IMR-90 (cell line): ENCODE data around the gene NUPR1. TPM values are rescaled to one million over a fixed set of nuclear protein-coding genes. Genes with fewer than 3 reads are reported as not detected.

Experiments used
- ATAC-seq: fragments of 200-7000 bp; cut with Tn5 transposase; 2 replicates; pipeline ENCODE4 v1.9.1; 2020; ENCODE audit warnings: low read depth, mild to moderate bottlenecking, moderate library complexity
- BruUV-seq: library from RNA; stranded (reverse); fragments of 400-500 nt; replicated peaks from 2 replicates; lab custom pipeline; 2021; lab: Mats Ljungman, UMichigan
- CTCF ChIA-PET: fragments of 300-600 bp; formaldehyde crosslinking; extraction: SDS; loops from one replicate; lab custom pipeline; 2021; ENCODE audit warnings: antibody characterized with exemption; lab: Yijun Ruan, JAX
- POLR2A ChIA-PET: fragments of 300-600 bp; sonication (Branson Sonifier 250); formaldehyde crosslinking; loops from one replicate; lab custom pipeline; 2022; ENCODE audit warnings: antibody characterized with exemption; ENCODE audit not compliant: unreplicated experiment; lab: Charles Lee
- DNase-seq: peaks from one replicate; pipeline ENCODE4 v3.0.0; 2013
- H2AFZ ChIP-seq: replicated peaks from 2 replicates; pipeline ENCODE3; 2013; ENCODE audit warnings: low read length, mild to moderate bottlenecking; ENCODE audit not compliant: poor library complexity
- H2AK5ac ChIP-seq: 2 replicates; pipeline ENCODE4 v1.6.1; 2013; ENCODE audit warnings: low read depth, low read length, inconsistent platforms
- H2AK9ac ChIP-seq: replicated peaks from 2 replicates; pipeline ENCODE3; 2013; ENCODE audit warnings: mild to moderate bottlenecking, low read depth, low read length, moderate library complexity; ENCODE audit not compliant: poor library complexity
- H2BK120ac ChIP-seq: 2 replicates; pipeline ENCODE4 v1.6.1; 2013; ENCODE audit warnings: low read depth, low read length, inconsistent platforms
- H2BK15ac ChIP-seq: 3 replicates; pipeline ENCODE4 v1.6.1; 2013; ENCODE audit warnings: low read depth, low read length, inconsistent platforms
- H2BK20ac ChIP-seq: 2 replicates; pipeline ENCODE4 v1.6.1; 2013; ENCODE audit warnings: low read depth, mild to moderate bottlenecking, inconsistent platforms, low read length, moderate library complexity
- H2BK5ac ChIP-seq: 2 replicates; pipeline ENCODE4 v1.6.1; 2013; ENCODE audit warnings: mild to moderate bottlenecking, low read depth, low read length, inconsistent platforms; ENCODE audit not compliant: poor library complexity, severe bottlenecking
- H3K14ac ChIP-seq: replicated peaks from 2 replicates; pipeline ENCODE4 v1.6.1; 2013; ENCODE audit warnings: low read depth, low read length, inconsistent platforms
- H3K18ac ChIP-seq: 2 replicates; pipeline ENCODE4 v1.6.1; 2013; ENCODE audit warnings: low read depth, low read length, control low read depth
- H3K23ac ChIP-seq: 2 replicates; pipeline ENCODE4 v1.6.1; 2013; ENCODE audit warnings: low read depth, low read length, inconsistent platforms
- H3K27ac ChIP-seq: 2 replicates; pipeline ENCODE4 v1.5.1; 2013; ENCODE audit warnings: mild to moderate bottlenecking, control low read depth, low read length; ENCODE audit not compliant: insufficient read depth
- H3K27me3 ChIP-seq: 2 replicates; pipeline ENCODE4 v1.6.1; 2013; ENCODE audit warnings: low read length; ENCODE audit not compliant: control insufficient read depth, insufficient read depth
- H3K36me3 ChIP-seq: 2 replicates; pipeline ENCODE4 v1.6.1; 2013; ENCODE audit warnings: low read length, mixed read lengths; ENCODE audit not compliant: control insufficient read depth, insufficient read depth
- H3K4ac ChIP-seq: 2 replicates; pipeline ENCODE4 v1.6.1; 2013; ENCODE audit warnings: low read depth, low read length, inconsistent platforms
- H3K4me1 ChIP-seq: 2 replicates; pipeline ENCODE4 v1.6.1; 2013; ENCODE audit warnings: low read length, mixed read lengths; ENCODE audit not compliant: control insufficient read depth, insufficient read depth
- H3K4me2 ChIP-seq: 2 replicates; pipeline ENCODE4 v1.6.1; 2013; ENCODE audit warnings: low read depth, mild to moderate bottlenecking, control low read depth, low read length, moderate library complexity
- H3K4me3 ChIP-seq: 2 replicates; pipeline ENCODE4 v1.5.1; 2013; ENCODE audit warnings: low read depth, mild to moderate bottlenecking, control low read depth, low read length, moderate library complexity; ENCODE audit not compliant: insufficient read depth
- H3K56ac ChIP-seq: 2 replicates; pipeline ENCODE4 v1.6.1; 2013; ENCODE audit warnings: low read length, inconsistent platforms; ENCODE audit not compliant: insufficient read depth; ENCODE audit errors: extremely low read depth
- H3K79me1 ChIP-seq, 2 experiments: 2 replicates each; pipeline ENCODE4 v1.6.1; 2013; ENCODE audit warnings: low read length in 2 of 2, inconsistent platforms in 1 of 2, low read depth in 1 of 2
- H3K9ac ChIP-seq: 2 replicates; pipeline ENCODE4 v1.6.1; 2013; ENCODE audit warnings: low read depth, low read length, control low read depth
- H3K9me1 ChIP-seq: 2 replicates; pipeline ENCODE4 v1.6.1; 2013; ENCODE audit warnings: low read length, inconsistent platforms; ENCODE audit not compliant: insufficient read depth
- H3K9me3 ChIP-seq: 2 replicates; pipeline ENCODE4 v1.6.1; 2013; ENCODE audit warnings: low read length; ENCODE audit not compliant: control insufficient read depth, insufficient read depth
- H4K20me1 ChIP-seq: 2 replicates; pipeline ENCODE4 v1.6.1; 2013; ENCODE audit warnings: low read length, inconsistent platforms; ENCODE audit not compliant: insufficient read depth
- H4K5ac ChIP-seq: 2 replicates; pipeline ENCODE4 v1.6.1; 2013; ENCODE audit warnings: mild to moderate bottlenecking, low read depth, low read length, control low read depth
- H4K8ac ChIP-seq, 2 experiments: 2 replicates each; pipeline ENCODE4 v1.6.1; 2013; ENCODE audit warnings: low read depth in 2 of 2, low read length in 2 of 2, control low read depth in 1 of 2, inconsistent platforms in 1 of 2
- H4K91ac ChIP-seq: 2 replicates; pipeline ENCODE4 v1.6.1; 2013; ENCODE audit warnings: low read depth, low read length, inconsistent platforms; ENCODE audit not compliant: insufficient read depth
- BHLHE40 ChIP-seq: fragments of 150-350 bp; IDR thresholded peaks from 2 replicates; pipeline ENCODE4 v1.6.1; 2016; ENCODE audit warnings: mild to moderate bottlenecking, low read depth, low read length
- MAZ ChIP-seq: IDR thresholded peaks from 2 replicates; pipeline ENCODE4 v1.6.1; 2012; ENCODE audit warnings: low read depth, mild to moderate bottlenecking, low read length, improper control_type of control experiment, moderate library complexity, borderline replicate concordance
- MXI1 ChIP-seq: IDR thresholded peaks from 2 replicates; pipeline ENCODE4 v1.6.1; 2012; ENCODE audit warnings: low read depth, mild to moderate bottlenecking, low read length, moderate library complexity, borderline replicate concordance
- POLR2A ChIP-seq: IDR thresholded peaks from 2 replicates; pipeline ENCODE4 v1.6.1; 2012; ENCODE audit warnings: mild to moderate bottlenecking, low read depth, low read length
- RAD21 ChIP-seq: IDR thresholded peaks from 2 replicates; pipeline ENCODE4 v1.6.1; 2012; ENCODE audit warnings: low read length, improper control_type of control experiment
- RCOR1 ChIP-seq: IDR thresholded peaks from 2 replicates; pipeline ENCODE4 v1.6.1; 2012; ENCODE audit warnings: mild to moderate bottlenecking, low read length, improper control_type of control experiment; ENCODE audit not compliant: insufficient replicate concordance
- WGBS, 2 experiments: methylation state at CpG; one replicate each; pipeline versions ENCODE4 v1.1.5 to v1.1.7; 2013; ENCODE audit warnings: missing lambda C conversion rate in 2 of 2; ENCODE audit not compliant: insufficient read length in 1 of 2; ENCODE audit errors: extremely low coverage in 2 of 2; 5-methylcytosine and 5-hydroxymethylcytosine counted together
- dilution Hi-C: fragments of 300-500 bp; cut with HindIII; formaldehyde crosslinking; loops from one replicate; pipeline ENCODE4 v1.14.3; 2018; ENCODE audit warnings: low sequenced_read_pairs; ENCODE audit not compliant: unreplicated experiment
- in situ Hi-C: fragments of 300-500 bp; cut with MboI; formaldehyde crosslinking; loops from 3 replicates; pipeline ENCODE4 v1.14.3; 2019; ENCODE audit warnings: low sequenced_read_pairs, inconsistent platforms, mixed read lengths
- intact Hi-C: fragments of 100-400 bp; cut with micrococcal nuclease; formaldehyde crosslinking; loops from 2 replicates; pipeline ENCODE4 v1.10.0; 2022
- polyA plus RNA-seq, 3 experiments: library from polyadenylated mRNA; depleted of rRNA; stranded (reverse); fragments of >200 nt; gene quantifications; 2 replicates each; pipeline ENCODE4 v1.2.3, GENCODE V29; 2012; ENCODE audit warnings: low replicate concordance in 1 of 3
- total RNA-seq: library from RNA; depleted of rRNA; stranded (reverse); fragments of >200 nt; gene quantifications from 2 replicates; pipeline ENCODE4 v1.2.3, GENCODE V29; 2012
- TF ChIP-seq, protein P1 (sequence below): fragments of 150-350 bp; IDR thresholded peaks from 2 replicates; pipeline ENCODE4 v1.6.1; 2017; ENCODE audit warnings: mild to moderate bottlenecking, antibody characterized with exemption, low read length, low read depth
- TF ChIP-seq, protein P2 (sequence below): conservative IDR thresholded peaks from 2 replicates; pipeline ENCODE4 v1.5.1; 2012; ENCODE audit warnings: mild to moderate bottlenecking, low read depth, low read length, improper control_type of control experiment

The NUPR1 gene
- total and polyA plus RNA-seq, 2 of the 4 experiments (the other 2 are of a cell fraction) = 10.2 to 27.9 TPM

DNA sequence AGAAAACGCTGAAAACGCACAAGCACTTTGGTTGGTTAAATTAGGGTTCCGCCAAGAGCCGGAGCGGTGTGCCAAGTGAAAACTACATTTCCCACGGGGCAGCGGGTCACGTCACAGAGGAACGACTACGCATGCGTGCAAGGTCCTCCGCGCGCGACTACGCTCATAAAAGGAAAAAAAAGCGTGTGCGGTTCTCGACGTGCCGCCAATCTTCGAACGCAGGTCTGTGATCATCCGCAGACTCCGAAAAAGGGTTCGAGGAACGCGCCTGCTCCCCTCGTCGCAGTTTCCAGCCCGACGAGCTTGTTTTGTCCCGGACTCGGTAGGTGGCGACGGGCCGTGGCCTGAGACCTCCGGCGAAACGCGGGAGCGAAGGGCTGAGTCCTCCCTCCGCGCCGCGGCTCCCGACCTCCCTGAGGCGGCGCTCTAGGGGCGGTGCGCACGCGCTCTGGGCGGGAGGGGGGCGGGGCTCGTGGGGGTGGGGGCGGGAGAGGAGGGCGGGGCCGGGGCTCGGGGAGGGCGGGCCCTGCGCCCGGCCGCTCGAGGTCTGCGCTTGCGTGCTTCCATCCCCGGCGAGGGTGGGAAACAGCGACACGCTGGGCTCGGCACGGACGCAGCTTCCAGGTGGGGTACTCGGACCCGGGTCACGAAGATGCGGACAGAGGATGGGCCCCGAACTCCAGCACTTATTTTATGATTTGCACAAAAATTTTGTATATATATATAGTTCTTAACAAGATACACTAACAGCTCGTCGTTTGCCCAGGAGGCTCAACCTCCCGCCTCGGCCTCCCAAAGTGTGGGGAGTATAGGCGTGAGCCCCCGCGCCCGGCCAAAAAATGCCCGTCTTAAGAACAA lies 15.2 kb upstream of the NUPR1 start, which contains the start of gene SGF29:
Gene SGF29, plus strand, starts transcription at position 145 of the 858 bp plus-strand sequence. CDS start 27,150 bp downstream, outside the sequence.
- DNase-seq = peak; percentile 89
- ATAC-seq = peak; percentile 97
- 1% methylated on average over 24 of the region's 88 CpGs; no CpG with 5 or more reads in 1 of the 2 experiments for WGBS, 2 experiments
- H4K20me1 ChIP-seq = peaks cover 3% of the 10 kb centered on the region; the same call in 1 of the 2 replicates
- peak within 1 kb of the TSS; percentile 86 for H2AK5ac ChIP-seq
- H3K4me1 ChIP-seq = peaks cover 5% of the 10 kb centered on the region; the same call in 1 of the 2 replicates
- peaks cover 4% of the 10 kb centered on the region for H3K9me1 ChIP-seq
- peak within 1 kb of the TSS; percentile 93 for H2BK5ac ChIP-seq
- H2BK20ac ChIP-seq = peak within 1 kb of the TSS; percentile 75; the same call in 1 of the 2 replicates
- H3K23ac ChIP-seq = peak within 1 kb of the TSS; percentile 99
- peak within 1 kb of the TSS; percentile 99 for H4K91ac ChIP-seq
- peak within 1 kb of the TSS; percentile 99 for H2AFZ ChIP-seq
- peak within 1 kb of the TSS; percentile 88 to 96 for H4K8ac ChIP-seq
- H3K4ac ChIP-seq = peak within 1 kb of the TSS; percentile 99
- H3K9ac ChIP-seq = peak within 1 kb of the TSS; percentile 99
- peak within 1 kb of the TSS; percentile 96; the same call in 1 of the 3 replicates for H2BK15ac ChIP-seq
- peak within 1 kb of the TSS; percentile 89 for H3K18ac ChIP-seq
- peak within 1 kb of the TSS; percentile 97 for H3K56ac ChIP-seq
- H2AK9ac ChIP-seq = peak within 1 kb of the TSS; percentile 83
- intact Hi-C loops = no loop called here
- H3K27ac ChIP-seq = peak within 1 kb of the TSS; percentile 98
- H4K5ac ChIP-seq = peak within 1 kb of the TSS; percentile 91
- H2BK120ac ChIP-seq = peak within 1 kb of the TSS; percentile 90
- in situ Hi-C loops = no loop called here
- peak within 1 kb of the TSS; percentile 99 for H3K14ac ChIP-seq
- TF ChIP-seq, protein P1, sequence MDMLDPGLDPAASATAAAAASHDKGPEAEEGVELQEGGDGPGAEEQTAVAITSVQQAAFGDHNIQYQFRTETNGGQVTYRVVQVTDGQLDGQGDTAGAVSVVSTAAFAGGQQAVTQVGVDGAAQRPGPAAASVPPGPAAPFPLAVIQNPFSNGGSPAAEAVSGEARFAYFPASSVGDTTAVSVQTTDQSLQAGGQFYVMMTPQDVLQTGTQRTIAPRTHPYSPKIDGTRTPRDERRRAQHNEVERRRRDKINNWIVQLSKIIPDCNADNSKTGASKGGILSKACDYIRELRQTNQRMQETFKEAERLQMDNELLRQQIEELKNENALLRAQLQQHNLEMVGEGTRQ = 0 out of 2 replicates have a peak, but pooled peaks have one; percentile 21
- TF ChIP-seq BHLHE40 = no peak
- peak; percentile 90 for TF ChIP-seq POLR2A
- no peak for TF ChIP-seq RAD21
- TF ChIP-seq RCOR1 = no peak
- TF ChIP-seq, protein P2, sequence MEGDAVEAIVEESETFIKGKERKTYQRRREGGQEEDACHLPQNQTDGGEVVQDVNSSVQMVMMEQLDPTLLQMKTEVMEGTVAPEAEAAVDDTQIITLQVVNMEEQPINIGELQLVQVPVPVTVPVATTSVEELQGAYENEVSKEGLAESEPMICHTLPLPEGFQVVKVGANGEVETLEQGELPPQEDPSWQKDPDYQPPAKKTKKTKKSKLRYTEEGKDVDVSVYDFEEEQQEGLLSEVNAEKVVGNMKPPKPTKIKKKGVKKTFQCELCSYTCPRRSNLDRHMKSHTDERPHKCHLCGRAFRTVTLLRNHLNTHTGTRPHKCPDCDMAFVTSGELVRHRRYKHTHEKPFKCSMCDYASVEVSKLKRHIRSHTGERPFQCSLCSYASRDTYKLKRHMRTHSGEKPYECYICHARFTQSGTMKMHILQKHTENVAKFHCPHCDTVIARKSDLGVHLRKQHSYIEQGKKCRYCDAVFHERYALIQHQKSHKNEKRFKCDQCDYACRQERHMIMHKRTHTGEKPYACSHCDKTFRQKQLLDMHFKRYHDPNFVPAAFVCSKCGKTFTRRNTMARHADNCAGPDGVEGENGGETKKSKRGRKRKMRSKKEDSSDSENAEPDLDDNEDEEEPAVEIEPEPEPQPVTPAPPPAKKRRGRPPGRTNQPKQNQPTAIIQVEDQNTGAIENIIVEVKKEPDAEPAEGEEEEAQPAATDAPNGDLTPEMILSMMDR = peak; percentile 32
- 0 out of 2 replicates have a peak, but pooled peaks have one; percentile 15 for TF ChIP-seq MXI1
- TF ChIP-seq MAZ = peak; percentile 77; the same call in 1 of the 2 replicates
- no peaks in the 10 kb centered on the region for H3K9me3 ChIP-seq
- peak within 1 kb of the TSS; percentile 72 for H3K4me3 ChIP-seq
- peak within 1 kb of the TSS; percentile 82 for H3K4me2 ChIP-seq
- dilution Hi-C loops = no loop called here
- peaks cover 2% of the 10 kb centered on the region; the same call in 1 of the 2 replicates for H3K36me3 ChIP-seq
- ChIA-PET CTCF (interaction anchor here (1.2 to 1.3 kb wide), 2 partner anchors 15 kb away, joined by 3 read pairs; partner anchors contain the start of gene NUPR1), POLR2A (no interaction called here)
- peaks cover 15 to 18% of the 10 kb centered on the region in 2 experiments for H3K79me1 ChIP-seq
- BruUV-seq = no TSS peak
- H3K27me3 ChIP-seq = no peaks in the 10 kb centered on the region
